Thyroid gland (tissue), 4 donors: ENCODE results near the gene CLEC2B. TPM values are rescaled to one million over a fixed set of nuclear protein-coding genes. Genes with fewer than 3 reads are reported as not detected.

Source experiments
- DNase-seq, 2 donors: peaks; one replicate each; pipeline ENCODE4 v3.0.0-alpha.2; 2019
- H3K27ac ChIP-seq, 3 donors: fragments of 200-600 bp; sonication (generic); 1 replicate in 2 of 3; 2 replicates in 1 of 3; pipeline ENCODE4 v1.5.1; 2016 to 2019; ENCODE audit warnings: mild to moderate bottlenecking in 1 of 3, moderate library complexity in 1 of 3
- H3K27me3 ChIP-seq: fragments of 200-600 bp; sonication (generic); one replicate; pipeline ENCODE4 v1.5.1; 2019
- H3K36me3 ChIP-seq, 2 donors: fragments of 200-600 bp; sonication (generic); one replicate each; pipeline ENCODE4 v1.5.1; 2016 to 2019
- H3K4me1 ChIP-seq, 2 donors: fragments of 200-600 bp; sonication (generic); one replicate each; pipeline ENCODE4 v1.5.1; 2017 to 2019
- H3K4me3 ChIP-seq, 3 donors: fragments of 200-600 bp; sonication (generic); replicated peaks in 1 of 3; 1 replicate in 2 of 3; 2 replicates in 1 of 3; pipeline ENCODE4 v1.5.1; 2016; ENCODE audit warnings: mild to moderate bottlenecking in 1 of 3
- H3K9me3 ChIP-seq: fragments of 200-600 bp; sonication (generic); one replicate; pipeline ENCODE4 v1.5.1; 2017
- CTCF ChIP-seq, 6 experiments: fragments of 200-600 bp in 3 of 6; fragments of 450-650 bp in 3 of 6; sonication (generic) in 3 of 6; IDR thresholded peaks; one replicate each; pipeline ENCODE4 v1.5.1; 2016 to 2019; ENCODE audit warnings: antibody characterized with exemption in 6 of 6, mild to moderate bottlenecking in 2 of 6, inconsistent platforms in 1 of 6, moderate library complexity in 1 of 6
- POLR2A ChIP-seq, 2 donors: fragments of 450-650 bp; IDR thresholded peaks; one replicate each; pipeline ENCODE4 v1.6.1; 2017; ENCODE audit warnings: antibody characterized with exemption in 2 of 2, mild to moderate bottlenecking in 2 of 2, moderate library complexity in 1 of 2
- WGBS, 2 donors: methylation state at CpG; one replicate each; pipeline ENCODE4 v1.1.5; 2017; 5-methylcytosine and 5-hydroxymethylcytosine counted together
- intact Hi-C: fragments of 100-400 bp; cut with DNase I; formaldehyde crosslinking; loops from one replicate; pipeline ENCODE4 v1.15.1; 2023
- total RNA-seq, 4 donors: library from RNA; depleted of rRNA; stranded (reverse); fragments of >200 nt; gene quantifications; one replicate each; pipeline ENCODE4 v1.2.3, GENCODE V29; 2016

The CLEC2B gene
- total RNA-seq, 4 donors from 2014 or later, result 7.3 to 25.2 (median 16.7) TPM

- TF ChIP-seq POLR2A (IDR thresholded peaks at IDR 0.05), result no peak
- no peak for TF ChIP-seq CTCF (IDR thresholded peaks at IDR 0.05)
- H3K36me3 ChIP-seq, result no peaks in the 10 kb centered on the region
- no peaks in the 10 kb centered on the region for H3K4me1 ChIP-seq
- WGBS, 2 donors, result 76 to 85% methylated on average over 6 of the region's 6 CpGs
- no peak overlapping the region for H3K27ac ChIP-seq
- no peak overlapping the region for H3K4me3 ChIP-seq
- H3K27me3 ChIP-seq, result no peaks in the 10 kb centered on the region
- no peak for DNase-seq
- H3K9me3 ChIP-seq, result no peaks in the 10 kb centered on the region
- intact Hi-C loops, result no loop called here
These were observed 28.4 kb upstream of the CLEC2B start for GRCh38 chr12:9897535-9897934.

GRCh38 chr12:9895215-9895971, 26.2 kb upstream of the CLEC2B start:
- Histone ChIP-seq H3K27ac (no peak overlapping the region), H3K4me1 (no peaks in the 10 kb centered on the region), H3K9me3 (no peaks in the 10 kb centered on the region), H3K27me3 (no peaks in the 10 kb centered on the region), H3K36me3 (no peaks in the 10 kb centered on the region), H3K4me3 (no peak overlapping the region)
- DNase-seq, result no peak
- WGBS, 2 donors, result 76 to 78% methylated on average over 6 of the region's 6 CpGs
- TF ChIP-seq POLR2A (IDR thresholded peaks at IDR 0.05) (no peak), CTCF (IDR thresholded peaks at IDR 0.05) (no peak)
- intact Hi-C loops, result no loop called here

- no peaks in the 10 kb centered on the region for H3K9me3 ChIP-seq
- H3K27me3 ChIP-seq, result no peaks in the 10 kb centered on the region
- no peak for DNase-seq
- intact Hi-C loops, result no loop called here
- 58 to 66% methylated on average over 4 of the region's 4 CpGs for WGBS, 2 donors
- H3K27ac ChIP-seq, result no peak overlapping the region
- no peaks in the 10 kb centered on the region for H3K4me1 ChIP-seq
- H3K4me3 ChIP-seq, result no peak overlapping the region
- no peaks in the 10 kb centered on the region for H3K36me3 ChIP-seq
- TF ChIP-seq CTCF (IDR thresholded peaks at IDR 0.05) (no peak), POLR2A (IDR thresholded peaks at IDR 0.05) (no peak)
These were observed 19.6 kb upstream of the CLEC2B start for GRCh38 chr12:9888665-9889273.

- TF ChIP-seq CTCF (IDR thresholded peaks at IDR 0.05) (no peak), POLR2A (IDR thresholded peaks at IDR 0.05) (no peak)
- DNase-seq, result no peak
- Histone ChIP-seq H3K4me3 (no peak overlapping the region), H3K4me1 (no peaks in the 10 kb centered on the region), H3K9me3 (no peaks in the 10 kb centered on the region), H3K27me3 (no peaks in the 10 kb centered on the region), H3K36me3 (no peaks in the 10 kb centered on the region), H3K27ac (no peak overlapping the region)
- intact Hi-C loops, result no loop called here
These were observed 14.0 kb upstream of the CLEC2B start for GRCh38 chr12:9883175-9883574.

GRCh38 chr12:9881988-9882387, 12.8 kb upstream of the CLEC2B start:
- no peaks in the 10 kb centered on the region for H3K27me3 ChIP-seq
- TF ChIP-seq POLR2A (IDR thresholded peaks at IDR 0.05) (no peak), CTCF (IDR thresholded peaks at IDR 0.05) (no peak)
- no peak for DNase-seq
- H3K27ac ChIP-seq, result no peak overlapping the region
- H3K4me1 ChIP-seq, result no peaks in the 10 kb centered on the region
- H3K36me3 ChIP-seq, result no peaks in the 10 kb centered on the region
- 90% methylated on average over 5 of the region's 5 CpGs for WGBS, 2 donors
- intact Hi-C loops, result no loop called here
- H3K9me3 ChIP-seq, result no peaks in the 10 kb centered on the region
- H3K4me3 ChIP-seq, result no peak overlapping the region
